Right renal pelvis (tissue), 4 donors: ENCODE results near the gene RACGAP1. TPM values are rescaled to one million over a fixed set of nuclear protein-coding genes. Genes with fewer than 3 reads are reported as not detected.

Experiments used
- DNase-seq, 4 donors: peaks; one replicate each; pipeline ENCODE4 v3.0.0-alpha.2; 2013; ENCODE audit warnings: low read depth in 4 of 4, low spot score in 3 of 4, missing footprints in 1 of 4
- polyA plus RNA-seq, 4 donors: library from polyadenylated mRNA; unstranded; fragments of 120-200 nt; gene quantifications; one replicate each; pipeline ENCODE4 v1.2.1, GENCODE V29; 2013; ENCODE audit not compliant: insufficient read length in 4 of 4

Gene RACGAP1
- polyA plus RNA-seq: 10 to 100 TPM; 42.4 to 54.4 (median 49.8) TPM

GRCh38 chr12:50025187-50026059 is at the start of gene RACGAP1:
Gene RACGAP1, minus strand, starts transcription at chr12:50025494. Its CDS starts 8,779 bp downstream, at chr12:50016715.
- peak; percentile 97 to 99 (median 98) for DNase-seq

- no peak for DNase-seq
Observed at GRCh38 chr12:50073712-50074111, 48.4 kb upstream of the RACGAP1 start.

GRCh38 chr12:50073206-50073605 is 47.9 kb upstream of the RACGAP1 start:
- no peak for DNase-seq

- DNase-seq: no peak
Observed at GRCh38 chr12:50072198-50072907, 47.1 kb upstream of the RACGAP1 start.

GRCh38 chr12:50070314-50071060 is 45.2 kb upstream of the RACGAP1 start:
- DNase-seq: peak; percentile 74 to 78 (median 76)

- no peak for DNase-seq
Observed at GRCh38 chr12:50069539-50069938, 44.2 kb upstream of the RACGAP1 start.

GRCh38 chr12:50069069-50069468 is 43.8 kb upstream of the RACGAP1 start:
- no peak for DNase-seq

GRCh38 chr12:50066402-50066801 is 41.1 kb upstream of the RACGAP1 start:
- no peak for DNase-seq

- DNase-seq: no peak
Observed at GRCh38 chr12:50065726-50066310, 40.5 kb upstream of the RACGAP1 start.

GRCh38 chr12:50062728-50063460 is 37.6 kb upstream of the RACGAP1 start:
- DNase-seq: no peak

- no peak for DNase-seq
Observed at GRCh38 chr12:50061946-50062686, 36.8 kb upstream of the RACGAP1 start.

GRCh38 chr12:50061171-50061570 is 35.9 kb upstream of the RACGAP1 start:
- no peak for DNase-seq

- DNase-seq: no peak
Observed at GRCh38 chr12:50060120-50060468, 34.8 kb upstream of the RACGAP1 start.

- no peak for DNase-seq
Observed at GRCh38 chr12:50059440-50060119, 34.3 kb upstream of the RACGAP1 start.

GRCh38 chr12:50058743-50059312 is 33.5 kb upstream of the RACGAP1 start:
- no peak for DNase-seq

GRCh38 chr12:50057896-50058670 is 32.8 kb upstream of the RACGAP1 start:
- no peak for DNase-seq

GRCh38 chr12:50057000-50057841 is 31.9 kb upstream of the RACGAP1 start, which contains the start of gene ASIC1:
Gene ASIC1, plus strand, starts transcription at chr12:50057596. Its CDS starts 1,171 bp downstream, at chr12:50058767.
- DNase-seq: no peak
